ENCODE data around the gene ADAMTS13.

Gene ADAMTS13

GRCh38 chr9:133472277-133472645 is 50.1 kb downstream of the ADAMTS13 start:
- DNase-seq (ENCODE audit: low spot score): no peak

DNA sequence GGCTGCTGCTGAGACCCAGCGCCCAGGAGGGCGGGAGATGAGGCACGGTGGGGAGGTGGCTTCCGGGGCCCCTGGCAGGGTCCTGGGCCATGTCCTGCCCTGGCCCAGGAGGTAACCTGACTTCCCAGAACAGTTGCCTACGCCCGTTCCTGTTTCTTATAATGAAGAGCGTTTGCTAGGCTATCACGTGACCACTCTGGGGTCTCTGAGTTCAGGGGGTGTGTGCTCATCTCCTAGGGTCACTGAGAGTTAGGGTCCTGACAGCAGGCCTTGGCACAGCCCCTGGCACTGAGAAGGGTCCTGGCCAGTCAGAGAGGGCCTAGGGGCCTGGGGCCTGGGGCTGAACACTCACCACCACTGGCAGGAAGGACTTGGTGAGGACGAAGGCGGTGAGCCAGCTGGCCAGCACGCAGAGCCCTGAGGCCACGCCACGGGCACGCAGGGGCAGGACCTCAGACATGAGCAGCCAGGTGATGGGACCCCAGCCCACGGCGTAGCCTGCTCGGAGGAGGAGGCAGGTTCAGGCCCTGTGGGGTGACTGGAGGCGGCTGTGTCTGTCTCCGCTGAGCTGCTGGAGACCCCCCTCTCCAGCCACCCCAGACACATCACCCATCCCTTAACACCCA is 50.7 kb downstream of the ADAMTS13 start:
- DNase-seq (ENCODE audit: low spot score): no peak

DNA sequence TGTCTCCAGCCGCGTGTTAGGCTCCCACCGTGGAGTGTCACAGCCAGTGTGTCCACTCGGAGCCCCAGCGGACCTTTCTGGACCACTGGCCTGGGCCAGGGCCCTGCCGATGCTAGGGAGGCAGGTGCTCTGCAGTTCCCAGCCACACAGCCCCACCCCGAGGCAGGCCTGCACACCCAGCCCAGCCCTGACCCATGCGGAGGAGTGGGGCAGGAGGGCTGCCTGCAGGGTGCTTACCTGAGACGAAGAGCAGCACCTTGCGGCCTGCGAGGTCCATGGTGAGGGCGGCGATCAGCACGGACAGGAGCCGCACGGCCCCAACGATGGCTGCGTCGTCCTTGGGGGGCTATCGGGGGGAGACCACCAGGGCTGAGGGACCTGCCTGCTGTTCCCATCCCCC is 51.6 kb downstream of the ADAMTS13 start:
- DNase-seq (ENCODE audit: low spot score): no peak

DNA sequence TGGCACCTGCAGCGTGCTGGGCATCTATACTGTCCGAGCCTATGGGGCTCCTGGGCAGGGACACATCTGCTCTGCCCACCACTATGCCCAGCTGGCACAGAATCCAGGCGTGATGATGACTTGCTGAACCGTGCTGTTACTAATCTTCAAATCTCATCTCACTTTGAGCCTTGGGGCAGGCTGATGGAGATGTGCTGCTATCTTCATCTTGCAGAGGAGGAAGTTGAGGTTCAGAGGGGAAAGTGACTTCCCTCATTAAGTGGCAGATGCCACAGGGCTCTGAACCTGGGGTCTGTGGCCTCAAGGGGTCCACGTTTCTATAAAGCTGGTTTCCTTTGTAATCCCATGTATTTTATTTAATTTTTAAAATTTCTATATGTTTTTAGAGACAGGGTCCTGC is 52.0 kb downstream of the ADAMTS13 start:
- no peak for DNase-seq (ENCODE audit: low spot score)

DNA sequence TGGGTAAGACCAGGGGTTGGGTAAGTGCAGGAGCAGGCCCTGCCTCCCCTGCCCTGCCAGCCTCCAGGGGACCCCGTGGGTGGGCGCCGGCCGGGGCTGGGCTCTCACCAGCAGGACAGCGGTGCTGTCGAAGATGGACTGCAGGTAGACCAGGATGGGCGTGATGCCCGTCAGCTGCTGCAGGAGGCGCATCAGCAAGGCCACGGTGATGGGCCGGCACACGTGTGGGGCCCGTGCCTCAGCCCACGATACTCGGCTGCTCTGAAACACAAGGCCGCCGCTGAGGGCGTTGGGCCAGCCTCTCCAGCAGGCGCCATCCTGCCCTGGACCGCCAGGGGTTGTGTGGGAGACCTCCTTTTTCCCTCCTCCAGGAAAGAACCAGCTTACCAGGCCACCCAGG is 52.7 kb downstream of the ADAMTS13 start:
- DNase-seq (ENCODE audit: low spot score): no peak

DNA sequence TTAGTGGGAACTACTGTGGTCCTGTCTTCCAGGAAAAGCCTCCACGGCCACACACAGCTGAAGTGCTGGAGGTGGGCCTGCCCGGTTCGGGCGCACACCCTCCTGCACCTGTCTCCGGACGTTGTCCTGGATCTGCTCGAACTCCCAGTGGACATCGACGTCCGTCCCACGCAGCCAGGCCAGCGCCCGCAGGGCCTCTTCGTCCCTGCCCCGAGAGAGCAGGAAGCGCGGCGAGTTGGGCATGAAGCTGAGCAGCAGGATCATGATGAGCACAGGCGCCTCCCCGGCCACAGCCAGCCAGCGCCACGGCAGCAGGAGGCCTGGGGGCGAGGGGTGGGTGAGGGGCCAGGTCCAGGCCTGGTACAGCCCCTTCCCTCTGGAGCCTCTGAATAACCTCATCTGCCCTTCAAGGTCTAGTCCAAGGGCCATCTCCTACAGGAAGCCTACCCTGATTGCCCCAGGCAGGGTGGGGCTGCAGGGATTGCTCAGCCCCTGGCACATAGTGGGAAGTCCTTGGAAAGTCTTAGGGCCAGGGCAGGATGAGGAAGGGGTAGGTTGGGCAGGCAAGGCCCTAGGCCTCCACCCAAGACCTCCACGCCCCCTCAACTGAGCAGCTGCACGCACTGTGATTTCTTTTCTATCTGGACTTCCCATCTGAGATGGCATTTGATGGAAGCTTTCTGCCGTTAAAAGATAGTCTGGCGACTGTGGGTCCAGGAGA is 53.3 kb downstream of the ADAMTS13 start:
- DNase-seq (ENCODE audit: low spot score): no peak

GRCh38 chr9:133476036-133476931 is 54.1 kb downstream of the ADAMTS13 start:
- DNase-seq (ENCODE audit: low spot score): no peak

GRCh38 chr9:133476941-133477340 is 54.8 kb downstream of the ADAMTS13 start:
- DNase-seq (ENCODE audit: low spot score): no peak

- DNase-seq (ENCODE audit: low spot score): no peak
Observed at GRCh38 chr9:133477461-133477860, 55.3 kb downstream of the ADAMTS13 start.

GRCh38 chr9:133477992-133478850 is 56.1 kb downstream of the ADAMTS13 start:
- DNase-seq (ENCODE audit: low spot score): no peak

DNA sequence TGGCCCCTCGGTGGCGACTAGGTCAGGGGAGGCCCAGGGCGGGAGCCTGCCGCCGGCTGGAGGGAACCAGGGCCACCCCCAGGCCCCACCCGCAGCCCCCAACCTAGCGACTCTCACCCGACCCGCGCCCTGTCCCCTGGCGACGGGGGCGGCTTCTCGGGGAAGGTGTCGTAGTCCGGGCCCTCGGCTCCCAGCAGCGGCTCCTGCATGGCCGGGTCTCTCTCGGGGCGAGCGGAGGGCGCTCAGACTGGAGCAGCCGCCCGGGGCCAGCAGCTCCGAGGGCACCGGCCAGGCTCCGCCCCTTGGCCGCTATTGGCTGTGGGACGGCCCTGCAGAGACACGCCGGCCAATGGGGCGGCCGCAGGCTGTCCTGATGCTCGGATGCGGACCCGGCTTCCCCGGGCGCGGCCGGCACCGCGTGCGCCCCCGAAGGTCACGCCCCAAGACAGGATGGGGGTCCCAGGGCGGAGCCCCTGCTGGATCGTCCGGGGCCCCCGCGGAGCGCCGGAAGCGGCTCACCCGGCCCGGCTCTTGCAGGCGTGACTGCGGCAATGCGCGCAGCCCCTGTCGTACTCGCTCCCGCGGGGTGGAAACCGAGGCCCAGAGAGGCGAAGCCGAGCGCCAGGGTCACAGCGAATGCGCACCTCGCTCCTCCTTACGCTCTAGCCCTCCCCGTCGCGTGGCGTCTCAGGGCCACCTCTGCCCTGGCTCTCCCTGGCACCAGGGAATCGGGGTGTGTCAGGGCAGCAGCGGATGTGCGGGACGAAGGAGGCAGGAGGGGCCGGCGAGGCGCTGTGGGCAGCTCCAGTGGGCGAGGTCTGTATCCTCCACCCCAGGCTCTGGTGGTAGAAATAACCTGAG is 56.9 kb downstream of the ADAMTS13 start, which contains the start of gene SLC2A6:
Gene SLC2A6 (minus strand): TSS at position 249 of the 861 bp plus-strand sequence. CDS start 40 bp downstream, at position 209.
- peak; percentile 92 for DNase-seq (ENCODE audit: low spot score)

DNA sequence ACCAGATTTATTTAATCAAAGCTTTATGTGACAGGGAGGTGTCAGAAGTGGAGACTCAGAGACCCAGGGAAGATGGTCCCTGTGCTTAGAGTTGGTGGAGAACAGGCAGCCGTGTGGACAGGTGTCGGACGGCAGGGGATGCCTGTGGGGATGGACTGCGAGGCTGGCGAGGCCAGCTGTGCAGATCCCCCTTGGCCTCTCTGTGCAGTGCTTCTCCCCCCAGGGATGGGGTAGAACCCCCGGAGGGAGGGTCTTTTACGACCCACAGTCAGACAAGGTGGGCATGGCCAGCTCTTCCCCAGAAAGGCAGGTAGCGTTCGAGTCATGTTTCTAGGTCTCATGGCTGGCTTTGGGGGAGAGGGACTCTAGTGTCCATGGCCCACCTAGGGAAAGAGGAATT is 61.4 kb downstream of the ADAMTS13 start:
- no peak for DNase-seq (ENCODE audit: low spot score)

DNA sequence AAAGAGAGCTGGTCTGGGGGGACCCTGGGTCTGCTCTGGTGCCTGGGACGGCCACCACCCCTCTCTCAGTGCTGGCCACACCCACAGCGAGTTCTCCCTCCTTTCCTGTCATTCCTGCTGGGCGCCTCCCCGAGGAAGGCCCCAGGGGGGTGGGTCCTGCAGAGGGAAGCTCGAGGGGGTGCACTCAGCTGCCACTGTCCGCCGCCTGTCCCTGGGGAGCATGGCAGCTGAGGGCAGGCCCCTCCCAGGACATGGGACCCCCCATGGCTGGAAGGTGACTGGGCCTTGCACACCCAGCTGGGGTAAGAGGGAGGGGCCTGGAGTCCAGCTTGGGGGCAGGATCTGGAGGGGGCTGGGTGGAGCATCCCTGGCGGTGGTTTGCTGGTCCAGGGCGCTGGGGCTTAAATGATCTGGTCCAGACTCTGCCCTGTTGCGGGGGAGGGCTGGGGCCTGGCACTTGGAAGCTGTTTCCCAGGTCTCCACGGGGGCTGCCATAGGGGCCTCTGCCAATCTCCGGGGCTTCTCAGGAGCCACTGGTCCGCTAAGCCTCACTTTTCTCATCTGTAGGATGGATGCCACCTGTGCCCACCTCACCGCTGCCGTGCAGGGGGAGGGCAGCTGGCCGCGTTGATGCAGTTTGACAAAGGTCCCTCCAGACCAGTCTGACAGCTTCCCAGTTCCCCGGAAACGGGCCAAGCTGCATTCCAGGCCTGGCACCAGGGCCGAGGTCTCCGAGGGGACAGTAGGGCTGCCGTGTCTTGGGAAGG is 62.7 kb downstream of the ADAMTS13 start:
- DNase-seq (ENCODE audit: low spot score): no peak

GRCh38 chr9:133485531-133486260 is 63.5 kb downstream of the ADAMTS13 start:
- no peak for DNase-seq (ENCODE audit: low spot score)

DNA sequence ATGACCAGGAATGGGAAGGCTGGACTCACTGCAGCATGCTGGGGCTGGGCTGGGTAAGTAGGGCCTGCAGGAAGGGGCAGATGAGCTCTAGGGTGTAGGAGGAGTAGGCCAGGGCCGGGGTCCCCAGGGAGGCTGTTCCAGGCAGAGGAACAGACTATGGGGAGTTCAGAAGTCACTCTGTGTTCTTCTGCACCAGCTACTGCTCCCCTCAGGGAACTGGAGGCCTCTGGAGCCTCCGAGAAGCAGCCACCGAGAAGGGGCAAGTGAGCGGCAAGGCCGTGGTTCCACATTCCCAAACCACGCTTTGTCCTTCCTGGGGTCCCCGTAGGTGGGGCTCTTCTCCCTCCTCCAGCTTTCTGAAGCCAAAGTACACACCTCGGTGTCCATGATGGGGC is 65.2 kb downstream of the ADAMTS13 start:
- no peak for DNase-seq (ENCODE audit: low spot score)

- no peak for DNase-seq (ENCODE audit: low spot score)
Observed at GRCh38 chr9:133488686-133489252, 66.6 kb downstream of the ADAMTS13 start.

- DNase-seq (ENCODE audit: low spot score): no peak
Observed at GRCh38 chr9:133489253-133490190, 67.4 kb downstream of the ADAMTS13 start.

- DNase-seq (ENCODE audit: low spot score): no peak
Observed at GRCh38 chr9:133490201-133490681, 68.1 kb downstream of the ADAMTS13 start.

All from Ammon's horn (tissue), 1 donor.